ENCODE data around the gene GPR55. TPM values are rescaled to one million over a fixed set of nuclear protein-coding genes. Genes with fewer than 3 reads are reported as not detected.

Gene GPR55
- total RNA-seq, 1 donor from 2014 or later: 0.23 TPM

GRCh38 chr2:230957756-230958391, 32.8 kb upstream of the GPR55 start:
- Mint-ChIP-seq H3K27me3 (peaks cover 81% of the 10 kb centered on the region), H3K9me3 (peaks cover 3% of the 10 kb centered on the region), H3K4me1 (peaks cover 22% of the 10 kb centered on the region), H3K4me3 (peak overlapping the region; percentile 83), H3K36me3 (ENCODE audit: low read depth) (no peaks in the 10 kb centered on the region), H3K27ac (peak overlapping the region; percentile 67)
- intact Hi-C loops (cut with micrococcal nuclease): loop anchor here (1.0 to 2.0 kb wide), 4 partner anchors 13 to 32 kb away; no protein-coding TSS in a partner anchor
- no peak for DNase-seq

GRCh38 chr2:230956827-230957755, 32.0 kb upstream of the GPR55 start:
- Mint-ChIP-seq H3K9me3 (no peaks in the 10 kb centered on the region), H3K4me1 (peaks cover 22% of the 10 kb centered on the region), H3K4me3 (peak overlapping the region; percentile 83), H3K36me3 (ENCODE audit: low read depth) (no peaks in the 10 kb centered on the region), H3K27me3 (peaks cover 75% of the 10 kb centered on the region), H3K27ac (peak overlapping the region; percentile 77)
- peak; percentile 69 for DNase-seq
- intact Hi-C loops (cut with micrococcal nuclease): loop anchor here (1.0 kb wide), 2 partner anchors 27 to 31 kb away; no protein-coding TSS in a partner anchor

- Mint-ChIP-seq H3K27ac (no peak overlapping the region), H3K9me3 (no peaks in the 10 kb centered on the region), H3K4me1 (peaks cover 22% of the 10 kb centered on the region), H3K27me3 (peaks cover 69% of the 10 kb centered on the region), H3K36me3 (ENCODE audit: low read depth) (no peaks in the 10 kb centered on the region), H3K4me3 (no peak overlapping the region)
- intact Hi-C loops (cut with micrococcal nuclease): no loop called here
- DNase-seq: no peak
These were observed 30.2 kb upstream of the GPR55 start for GRCh38 chr2:230955163-230955737.

GRCh38 chr2:230954746-230955145, 29.7 kb upstream of the GPR55 start:
- peaks cover 66% of the 10 kb centered on the region for H3K27me3 Mint-ChIP-seq
- H3K9me3 Mint-ChIP-seq: no peaks in the 10 kb centered on the region
- DNase-seq: no peak
- no peak overlapping the region for H3K27ac Mint-ChIP-seq
- intact Hi-C loops (cut with micrococcal nuclease): no loop called here
- no peak overlapping the region for H3K4me3 Mint-ChIP-seq
- no peaks in the 10 kb centered on the region for H3K36me3 Mint-ChIP-seq (ENCODE audit: low read depth)
- H3K4me1 Mint-ChIP-seq: peaks cover 22% of the 10 kb centered on the region

- Mint-ChIP-seq H3K27ac (no peak overlapping the region), H3K9me3 (no peaks in the 10 kb centered on the region), H3K27me3 (peaks cover 57% of the 10 kb centered on the region), H3K4me1 (peaks cover 22% of the 10 kb centered on the region), H3K36me3 (ENCODE audit: low read depth) (no peaks in the 10 kb centered on the region), H3K4me3 (no peak overlapping the region)
- intact Hi-C loops (cut with micrococcal nuclease): no loop called here
- DNase-seq: no peak
These were observed 28.8 kb upstream of the GPR55 start for GRCh38 chr2:230953845-230954244.

GRCh38 chr2:230952226-230952956, 27.3 kb upstream of the GPR55 start:
- Mint-ChIP-seq H3K9me3 (no peaks in the 10 kb centered on the region), H3K36me3 (ENCODE audit: low read depth) (no peaks in the 10 kb centered on the region), H3K27me3 (peaks cover 47% of the 10 kb centered on the region), H3K27ac (no peak overlapping the region), H3K4me1 (peaks cover 12% of the 10 kb centered on the region), H3K4me3 (no peak overlapping the region)
- DNase-seq: no peak
- intact Hi-C loops (cut with micrococcal nuclease): no loop called here

GRCh38 chr2:230951396-230951795, 26.4 kb upstream of the GPR55 start:
- Mint-ChIP-seq H3K27ac (no peak overlapping the region), H3K4me3 (no peak overlapping the region), H3K27me3 (peaks cover 39% of the 10 kb centered on the region), H3K9me3 (no peaks in the 10 kb centered on the region), H3K4me1 (peaks cover 5% of the 10 kb centered on the region), H3K36me3 (ENCODE audit: low read depth) (no peaks in the 10 kb centered on the region)
- no peak for DNase-seq
- intact Hi-C loops (cut with micrococcal nuclease): no loop called here

GRCh38 chr2:230950874-230951339, 25.9 kb upstream of the GPR55 start:
- H3K27ac Mint-ChIP-seq: no peak overlapping the region
- H3K4me3 Mint-ChIP-seq: no peak overlapping the region
- intact Hi-C loops (cut with micrococcal nuclease): no loop called here
- peaks cover 5% of the 10 kb centered on the region for H3K4me1 Mint-ChIP-seq
- DNase-seq: no peak
- H3K27me3 Mint-ChIP-seq: peaks cover 40% of the 10 kb centered on the region
- H3K9me3 Mint-ChIP-seq: no peaks in the 10 kb centered on the region
- H3K36me3 Mint-ChIP-seq (ENCODE audit: low read depth): no peaks in the 10 kb centered on the region

- Mint-ChIP-seq H3K27ac (no peak overlapping the region), H3K9me3 (no peaks in the 10 kb centered on the region), H3K4me1 (peaks cover 3% of the 10 kb centered on the region), H3K4me3 (no peak overlapping the region), H3K27me3 (peaks cover 34% of the 10 kb centered on the region), H3K36me3 (ENCODE audit: low read depth) (no peaks in the 10 kb centered on the region)
- no peak for DNase-seq
- intact Hi-C loops (cut with micrococcal nuclease): loop anchor here (5.0 kb wide), 1 partner anchor 32 kb away; no protein-coding TSS in a partner anchor
These were observed 25.2 kb upstream of the GPR55 start for GRCh38 chr2:230949966-230950873.

- Mint-ChIP-seq H3K27ac (no peak overlapping the region), H3K4me3 (no peak overlapping the region), H3K4me1 (peaks cover 10% of the 10 kb centered on the region), H3K36me3 (ENCODE audit: low read depth) (no peaks in the 10 kb centered on the region), H3K9me3 (no peaks in the 10 kb centered on the region), H3K27me3 (peaks cover 28% of the 10 kb centered on the region)
- intact Hi-C loops (cut with micrococcal nuclease): loop anchor here (5.0 kb wide), 1 partner anchor 34 kb away; no protein-coding TSS in a partner anchor
- no peak for DNase-seq
These were observed 22.9 kb upstream of the GPR55 start for GRCh38 chr2:230947908-230948365.

GRCh38 chr2:230947235-230947576, 22.2 kb upstream of the GPR55 start:
- Mint-ChIP-seq H3K4me3 (no peak overlapping the region), H3K27ac (no peak overlapping the region), H3K4me1 (peaks cover 10% of the 10 kb centered on the region)

GRCh38 chr2:230946429-230947234, 21.6 kb upstream of the GPR55 start:
- no peaks in the 10 kb centered on the region for H3K36me3 Mint-ChIP-seq (ENCODE audit: low read depth)
- intact Hi-C loops (cut with micrococcal nuclease): loop anchor here (5.0 kb wide), 1 partner anchor 36 kb away; no protein-coding TSS in a partner anchor
- H3K9me3 Mint-ChIP-seq: no peaks in the 10 kb centered on the region
- peaks cover 36% of the 10 kb centered on the region for H3K27me3 Mint-ChIP-seq
- H3K4me1 Mint-ChIP-seq: peaks cover 10% of the 10 kb centered on the region
- DNase-seq: no peak
- H3K27ac Mint-ChIP-seq: no peak overlapping the region
- H3K4me3 Mint-ChIP-seq: no peak overlapping the region

More at GRCh38 chr2:230947235-230947576, 22.2 kb upstream of the GPR55 start:
- intact Hi-C loops (cut with micrococcal nuclease): loop anchor here (5.0 kb wide), 1 partner anchor 35 kb away; no protein-coding TSS in a partner anchor
- peaks cover 31% of the 10 kb centered on the region for H3K27me3 Mint-ChIP-seq
- H3K9me3 Mint-ChIP-seq: no peaks in the 10 kb centered on the region
- H3K36me3 Mint-ChIP-seq (ENCODE audit: low read depth): no peaks in the 10 kb centered on the region
- DNase-seq: no peak
